Activated CD4-positive, CD25-positive, alpha-beta regulatory T cell treated with anti-CD3 and anti-CD28 coated beads, Interleukin-2, amount 50 U/mL, for 72 hours (primary cell): ENCODE results near the gene KRT3.

ENCODE experiments used
- DNase-seq: peaks from one replicate; pipeline ENCODE4 v3.0.0; 2021

The KRT3 gene

GRCh38 chr12:52813203-52813819 is 17.4 kb upstream of the KRT3 start:
- no peak for DNase-seq

DNA sequence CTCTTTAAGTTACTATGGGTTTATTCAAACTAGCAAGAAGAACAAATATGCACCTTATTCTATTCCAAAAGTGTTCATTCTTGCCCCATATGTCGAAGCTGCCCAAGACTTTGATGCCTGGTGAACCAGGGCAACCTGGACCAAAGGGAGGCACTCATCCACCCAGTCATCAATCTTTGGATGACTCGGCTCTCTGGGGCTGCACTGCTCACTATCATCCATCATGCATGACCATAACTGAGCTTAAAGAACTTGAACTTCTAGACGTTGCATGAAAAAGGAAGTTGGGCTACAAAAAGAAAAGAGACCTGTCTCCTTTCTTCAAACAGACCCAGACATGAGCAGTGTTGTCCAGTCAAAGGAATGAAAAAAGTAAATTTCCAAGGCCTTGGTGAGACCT is 16.8 kb upstream of the KRT3 start:
- DNase-seq: no peak

- no peak for DNase-seq
Measured at GRCh38 chr12:52812073-52812400, 16.1 kb upstream of the KRT3 start.

DNA sequence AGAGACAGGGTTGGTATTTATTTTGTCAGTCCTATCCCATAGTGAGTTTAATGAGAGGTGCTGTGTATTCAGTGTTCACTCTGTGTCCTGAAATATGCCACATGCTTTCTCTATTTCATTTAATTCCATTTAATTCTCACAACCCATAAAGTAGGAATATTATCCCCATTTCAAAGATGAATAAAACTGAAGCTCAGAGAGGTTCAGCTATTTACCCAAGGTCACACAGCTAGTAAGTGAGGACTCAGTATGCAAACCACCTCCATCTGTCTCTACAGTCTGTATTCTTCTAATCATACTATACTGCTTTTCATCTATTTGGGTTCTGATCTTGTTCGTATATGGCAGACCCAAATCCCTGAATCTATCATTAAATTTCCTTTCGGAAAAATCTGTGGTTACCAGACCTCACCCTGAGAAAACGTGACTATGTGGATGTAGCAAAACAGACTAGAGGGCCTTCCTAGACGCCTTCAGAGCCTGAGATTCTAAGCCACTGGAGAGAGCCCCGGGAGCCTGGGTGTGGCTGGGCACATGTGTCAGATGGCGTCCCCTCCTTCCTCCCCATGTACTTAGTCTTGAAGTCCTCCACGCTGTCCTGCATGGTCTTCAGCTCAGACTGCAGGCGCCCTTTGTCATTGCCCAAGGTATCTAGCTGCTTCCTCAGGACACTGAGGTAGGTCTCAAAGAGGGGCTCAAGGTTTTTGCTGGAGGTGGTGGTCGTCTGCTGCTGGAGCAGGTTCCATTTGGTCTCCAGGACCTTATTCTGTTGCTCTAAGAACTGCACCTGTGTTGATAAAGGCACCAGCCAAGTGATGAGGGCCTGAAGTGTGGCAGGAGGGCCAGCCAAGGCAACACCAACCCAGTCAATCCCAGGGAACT is 15.5 kb upstream of the KRT3 start:
- DNase-seq: no peak

DNA sequence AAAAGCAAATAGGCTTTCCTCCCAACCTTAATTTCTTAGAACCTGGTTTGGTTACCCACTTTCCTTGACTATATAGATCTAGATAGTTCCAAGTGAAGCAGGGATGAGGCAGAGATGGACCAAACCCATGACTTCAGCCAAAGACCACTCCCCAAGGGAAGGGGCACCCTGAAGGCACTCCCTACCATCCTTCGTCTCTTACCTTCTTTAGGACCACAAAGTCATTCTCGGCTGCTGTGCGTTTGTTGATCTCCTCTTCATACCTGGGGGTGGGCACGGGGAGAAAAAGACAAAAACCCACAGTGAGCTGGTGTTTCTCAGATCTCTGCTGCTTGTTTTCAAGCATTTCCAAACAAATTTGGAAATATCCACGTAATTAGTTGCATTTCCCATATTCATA is 14.6 kb upstream of the KRT3 start:
- DNase-seq: no peak

- DNase-seq: no peak
Measured at GRCh38 chr12:52809166-52809565, 13.2 kb upstream of the KRT3 start.

DNA sequence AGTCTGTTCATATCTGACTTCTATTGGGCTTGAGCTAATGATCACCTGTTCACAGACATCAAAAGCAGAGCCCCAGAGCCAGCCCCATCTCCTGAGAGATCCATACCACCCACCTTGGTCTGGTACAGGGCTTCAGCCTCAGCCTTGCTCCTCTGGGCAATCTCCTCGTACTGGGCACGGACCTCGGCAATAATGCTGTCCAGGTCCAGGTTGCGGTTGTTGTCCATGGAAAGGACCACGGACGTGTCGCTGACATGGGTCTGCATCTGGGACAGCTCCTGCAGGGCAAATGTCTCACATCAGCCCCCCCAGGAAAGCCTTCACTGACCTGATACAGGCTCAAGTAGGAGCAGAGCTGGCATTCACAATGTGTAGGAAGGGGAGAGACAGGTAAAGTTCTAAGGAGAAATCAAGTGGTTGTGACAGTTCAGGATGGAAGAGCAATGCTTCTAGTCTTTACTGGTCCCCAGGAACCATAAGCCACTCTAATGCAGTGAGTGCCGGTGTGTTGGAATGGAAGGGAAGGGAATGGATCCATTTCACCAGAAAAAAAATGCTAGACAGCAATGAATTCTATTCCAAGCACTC is 12.8 kb upstream of the KRT3 start:
- no peak for DNase-seq

- no peak for DNase-seq
Measured at GRCh38 chr12:52807544-52808470, 11.9 kb upstream of the KRT3 start.

DNA sequence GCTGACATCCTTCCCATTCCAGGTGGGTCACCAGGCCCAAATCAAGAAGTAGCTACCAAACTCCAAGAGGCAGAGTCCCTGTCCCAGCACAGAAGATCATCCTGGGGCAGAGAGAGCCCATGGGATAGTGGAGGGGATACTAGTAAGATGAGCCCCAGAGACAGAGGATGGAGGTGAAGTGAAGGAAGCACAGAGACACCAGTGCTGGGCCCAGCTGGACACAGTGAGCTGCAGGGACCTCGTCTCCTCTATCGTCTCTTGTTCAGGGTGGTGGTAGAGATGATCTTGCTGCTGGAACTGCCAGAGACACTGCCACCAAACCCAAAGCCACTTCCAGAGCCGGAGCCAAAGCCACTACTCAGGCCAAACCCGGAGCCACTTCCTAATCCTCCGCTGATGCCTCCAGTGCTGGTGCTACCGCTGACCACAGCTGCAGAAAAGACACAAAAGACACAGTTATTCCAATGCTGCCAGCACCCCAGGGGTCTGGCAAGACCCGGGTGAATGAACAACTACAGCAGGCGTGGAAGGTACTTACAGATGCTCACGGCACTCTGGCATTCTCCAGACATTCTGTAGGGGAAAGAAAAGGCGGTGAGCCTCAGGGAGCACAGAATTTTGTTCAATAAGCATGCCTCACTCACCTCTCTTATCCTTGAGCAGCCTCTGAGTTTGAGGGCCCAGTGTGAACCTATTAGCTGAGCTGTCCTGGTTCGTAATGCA is 11.1 kb upstream of the KRT3 start:
- DNase-seq: no peak

GRCh38 chr12:52806169-52806811 is 10.4 kb upstream of the KRT3 start:
- no peak for DNase-seq

GRCh38 chr12:52805739-52806138 is 9.8 kb upstream of the KRT3 start:
- DNase-seq: no peak

GRCh38 chr12:52805000-52805399 is 9.1 kb upstream of the KRT3 start:
- no peak for DNase-seq

DNA sequence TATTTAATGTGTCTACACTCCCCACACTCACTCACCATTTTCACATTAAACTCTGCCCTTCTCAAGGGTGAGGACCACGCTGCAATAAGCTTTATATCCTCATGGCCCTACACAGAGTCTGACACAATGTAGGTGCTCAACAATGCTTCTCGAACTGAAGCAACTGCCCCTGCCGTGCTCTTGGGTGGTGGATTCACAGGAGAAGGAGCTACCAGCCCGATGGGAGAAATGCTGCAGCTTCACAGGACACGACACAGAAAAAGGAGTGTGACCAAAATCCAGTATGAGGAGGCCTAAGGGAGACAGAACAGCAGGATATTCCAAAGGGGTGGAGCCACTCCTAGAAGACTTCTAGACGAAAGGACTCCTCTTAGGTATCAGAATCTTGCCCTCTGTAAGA is 6.5 kb upstream of the KRT3 start:
- DNase-seq: no peak

DNA sequence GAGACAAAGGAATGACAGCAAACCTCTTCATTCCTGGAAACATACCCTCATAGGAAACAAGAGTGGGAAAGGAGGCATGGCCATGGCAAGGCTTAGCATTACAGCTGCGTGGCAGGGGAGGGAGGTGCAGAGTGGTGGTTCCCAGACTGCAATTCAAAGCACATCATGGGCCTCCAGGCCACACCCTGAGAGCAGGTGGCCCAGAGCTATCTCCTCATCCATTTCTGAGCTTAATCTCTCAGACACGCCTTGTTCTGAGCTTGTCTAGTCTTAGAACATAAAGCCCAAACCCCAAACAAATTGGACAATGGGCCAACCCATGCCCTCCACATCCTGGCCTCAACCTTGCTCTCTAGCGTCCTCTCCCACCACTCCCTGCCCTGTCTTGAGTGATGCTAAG is 5.9 kb upstream of the KRT3 start:
- DNase-seq: no peak

DNA sequence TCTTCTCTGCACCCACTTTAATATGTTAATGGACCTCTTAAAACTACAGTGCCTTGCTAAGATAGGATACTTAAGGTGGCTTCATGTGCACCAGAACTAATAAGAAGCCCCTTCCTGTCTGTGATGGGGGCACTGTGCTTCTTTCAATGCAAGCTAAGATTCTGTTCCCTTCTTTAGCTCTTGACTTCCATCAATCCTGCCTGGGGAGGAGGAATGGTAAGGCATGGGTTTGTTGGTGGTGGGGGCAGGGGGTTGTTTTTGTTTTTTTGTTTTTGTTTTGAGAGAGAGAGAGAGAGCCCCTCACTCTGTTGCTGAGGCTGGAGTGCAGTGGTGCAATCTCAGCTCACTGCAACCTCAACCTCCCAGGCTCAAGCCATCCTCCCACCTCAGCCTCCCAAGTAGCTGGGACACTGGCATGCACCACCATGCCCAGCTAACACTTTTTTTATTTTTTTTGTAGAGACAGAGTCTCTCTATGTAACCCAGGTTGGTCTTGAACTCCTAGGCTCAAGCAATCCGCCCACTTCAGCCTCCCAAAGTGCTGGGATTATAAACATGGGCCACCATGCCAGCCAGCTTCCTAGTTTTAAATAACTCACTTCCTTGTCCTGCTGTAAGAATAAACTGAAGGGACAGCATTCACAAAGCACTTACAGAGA is 4.5 kb upstream of the KRT3 start:
- DNase-seq: no peak

- DNase-seq: no peak
Measured at GRCh38 chr12:52799505-52800211, 3.7 kb upstream of the KRT3 start.

- DNase-seq: no peak
Measured at GRCh38 chr12:52798671-52799504, 3.0 kb upstream of the KRT3 start.

DNA sequence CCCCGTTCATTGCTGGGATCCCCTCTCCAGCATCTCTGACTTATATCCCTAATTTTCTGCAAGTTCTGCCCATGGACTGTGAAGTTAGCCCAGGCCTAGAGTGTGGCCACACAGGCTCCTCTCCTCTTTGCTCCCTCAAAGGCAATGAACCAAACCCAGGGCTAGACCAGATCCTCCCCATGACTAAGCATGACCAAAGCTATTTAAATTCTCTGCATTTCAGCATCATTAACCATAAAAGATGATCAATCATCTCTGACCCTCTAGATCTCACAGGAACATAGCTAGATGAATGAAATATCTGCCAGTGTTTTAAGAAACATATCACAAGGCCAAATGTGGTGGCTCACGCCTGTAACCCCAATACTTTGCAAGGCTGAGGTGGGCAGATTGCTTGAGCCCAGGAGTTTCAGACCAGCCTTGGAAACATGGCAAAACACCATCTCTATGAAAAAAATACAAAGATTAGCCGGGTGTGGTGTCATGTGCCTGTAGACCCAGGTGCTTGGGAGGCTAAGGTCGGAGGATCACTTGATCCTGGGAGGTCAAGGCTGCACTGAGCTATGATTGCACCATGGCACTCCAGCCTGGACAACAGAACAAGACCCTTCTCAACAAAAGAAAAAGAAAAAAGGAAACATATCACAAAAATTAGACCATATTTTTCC is 2.2 kb upstream of the KRT3 start:
- DNase-seq: no peak

DNA sequence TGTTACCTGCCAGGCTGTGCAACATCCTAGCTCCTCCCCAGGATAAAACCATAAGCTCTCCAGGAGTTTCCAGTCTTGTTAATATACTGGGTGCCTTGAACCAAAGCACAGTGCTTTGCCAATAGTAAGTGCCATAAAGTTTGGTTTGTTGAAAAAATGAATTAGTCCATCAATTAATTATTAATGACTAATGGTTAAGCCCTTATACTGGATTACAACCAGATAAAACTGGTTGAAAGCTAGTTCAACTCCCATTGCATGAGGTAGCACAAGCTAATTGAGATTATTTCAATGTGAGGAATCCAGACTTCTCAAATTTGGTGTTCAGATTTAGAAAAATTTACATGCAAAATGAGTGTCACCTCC is 1.6 kb upstream of the KRT3 start:
- no peak for DNase-seq
